H1 (cell line): ENCODE data around the gene CCDC185. TPM values are rescaled to one million over a fixed set of nuclear protein-coding genes. Genes with fewer than 3 reads are reported as not detected.

Experiments used
- CTCF ChIA-PET: fragments of 300-600 bp; sonication (Branson Sonifier 250); formaldehyde crosslinking; loops from one replicate; lab custom pipeline; 2021; ENCODE audit not compliant: partially characterized antibody; lab: Charles Lee
- POLR2A ChIA-PET: fragments of 300-600 bp; sonication (Branson Sonifier 250); formaldehyde crosslinking; loops from one replicate; lab custom pipeline; 2021; ENCODE audit warnings: inconsistent platforms; ENCODE audit not compliant: partially characterized antibody; lab: Charles Lee
- DNase-seq, 2 experiments: peaks; one replicate each; pipeline versions ENCODE4 v3.0.0 to v3.0.0-alpha.2; 2010 to 2022; ENCODE audit warnings: low spot score in 2 of 2, low read depth in 1 of 2, mixed read lengths in 1 of 2
- FAIRE-seq: peaks from 2 replicates; lab custom pipeline; 2011; peaks lifted over from hg19 to GRCh38; lab: Jason Lieb, UNC
- H2AFZ ChIP-seq: 2 replicates; pipeline ENCODE4 v1.8.1; 2012; ENCODE audit warnings: low read length, inconsistent platforms
- H2AK5ac ChIP-seq: 2 replicates; pipeline ENCODE4 v1.6.1; 2013; ENCODE audit warnings: low read depth, low read length
- H2BK120ac ChIP-seq: replicated peaks from 2 replicates; pipeline ENCODE3; 2013; ENCODE audit warnings: low read depth, low read length, inconsistent platforms
- H2BK12ac ChIP-seq: 2 replicates; pipeline ENCODE4 v1.6.1; 2013; ENCODE audit warnings: low read depth, low read length
- H2BK15ac ChIP-seq: 2 replicates; pipeline ENCODE4 v1.6.1; 2013; ENCODE audit warnings: low read length
- H2BK20ac ChIP-seq: 2 replicates; pipeline ENCODE4 v1.6.1; 2013; ENCODE audit warnings: low read length
- H2BK5ac ChIP-seq: 2 replicates; pipeline ENCODE4 v1.6.1; 2013; ENCODE audit warnings: low read depth, low read length
- H3K14ac ChIP-seq: 2 replicates; pipeline ENCODE4 v1.6.1; 2013; ENCODE audit warnings: inconsistent platforms; ENCODE audit not compliant: insufficient read length
- H3K18ac ChIP-seq: 2 replicates; pipeline ENCODE4 v1.6.1; 2013; ENCODE audit warnings: low read length; ENCODE audit errors: extremely low read depth
- H3K23ac ChIP-seq: 2 replicates; pipeline ENCODE4 v1.6.1; 2013; ENCODE audit warnings: inconsistent platforms; ENCODE audit not compliant: insufficient read length
- H3K23me2 ChIP-seq: 2 replicates; pipeline ENCODE4 v1.6.1; 2013; ENCODE audit warnings: low read depth, low read length
- H3K27ac ChIP-seq: 2 replicates; pipeline ENCODE4 v1.6.1; 2011; ENCODE audit warnings: low read depth, low read length, inconsistent platforms
- H3K27me3 ChIP-seq, 4 experiments: replicated peaks in 1 of 4; 1 replicate in 1 of 4; 2 replicates in 3 of 4; pipeline versions ENCODE4 v1.6.1 to v1.8.1; 2011 to 2013; ENCODE audit warnings: low read length in 3 of 4, mild to moderate bottlenecking in 3 of 4, inconsistent platforms in 2 of 4, mixed read lengths in 2 of 4, moderate library complexity in 1 of 4; ENCODE audit not compliant: control insufficient read depth in 3 of 4, insufficient read depth in 3 of 4; ENCODE audit errors: extremely low read depth in 1 of 4
- H3K36me3 ChIP-seq, 4 experiments: 2 replicates each; pipeline versions ENCODE4 v1.6.1 to v1.8.1; 2011 to 2013; ENCODE audit warnings: mild to moderate bottlenecking in 4 of 4, low read length in 3 of 4, moderate library complexity in 2 of 4, control low read depth in 1 of 4, inconsistent platforms in 1 of 4; ENCODE audit not compliant: insufficient read depth in 4 of 4, control insufficient read depth in 2 of 4
- H3K4ac ChIP-seq: replicated peaks from 2 replicates; pipeline ENCODE3; 2013; ENCODE audit warnings: low read length, low read depth, mixed read lengths, inconsistent platforms; ENCODE audit not compliant: insufficient read length
- H3K4me1 ChIP-seq, 4 experiments: replicated peaks in 1 of 4; 1 replicate in 1 of 4; 2 replicates in 3 of 4; pipeline versions ENCODE4 v1.6.1 to v1.8.1; 2011 to 2013; ENCODE audit warnings: low read length in 3 of 4, inconsistent platforms in 2 of 4, mixed read lengths in 1 of 4; ENCODE audit not compliant: insufficient read depth in 4 of 4, control insufficient read depth in 3 of 4
- H3K4me2 ChIP-seq, 2 experiments: 2 replicates each; pipeline versions ENCODE4 v1.6.1 to v1.8.1; 2011 to 2013; ENCODE audit warnings: low read depth in 2 of 2, low read length in 2 of 2, control low read depth in 1 of 2, inconsistent platforms in 1 of 2, mild to moderate bottlenecking in 1 of 2; ENCODE audit not compliant: insufficient read depth in 1 of 2
- H3K4me3 ChIP-seq, 4 experiments: fragments of 200-600, 300-600 bp in 1 of 4; sonication (generic), shearing (Covaris generic), sonication (Bioruptor Twin) in 1 of 4; 2 replicates each; pipeline versions ENCODE4 v1.5.1 to v1.8.1; 2011 to 2016; ENCODE audit warnings: low read length in 4 of 4, low read depth in 3 of 4, control low read depth in 2 of 4, inconsistent platforms in 2 of 4, mild to moderate bottlenecking in 2 of 4, mixed read lengths in 1 of 4, moderate library complexity in 1 of 4; ENCODE audit not compliant: insufficient read depth in 2 of 4; ENCODE audit errors: extremely low read depth in 1 of 4
- H3K56ac ChIP-seq: replicated peaks from 2 replicates; pipeline ENCODE3; 2013; ENCODE audit warnings: low read depth, mild to moderate bottlenecking, mixed read lengths, low read length, inconsistent platforms; ENCODE audit not compliant: insufficient read length
- H3K79me1 ChIP-seq: 2 replicates; pipeline ENCODE4 v1.6.1; 2013; ENCODE audit warnings: low read depth, low read length, control low read depth
- H3K79me2 ChIP-seq, 2 experiments: 2 replicates each; pipeline versions ENCODE4 v1.6.1 to v1.8.1; 2012 to 2013; ENCODE audit warnings: low read length in 2 of 2, mild to moderate bottlenecking in 2 of 2, inconsistent platforms in 1 of 2; ENCODE audit not compliant: insufficient read depth in 2 of 2, control insufficient read depth in 1 of 2
- H3K9ac ChIP-seq, 4 experiments: replicated peaks in 1 of 4; 1 replicate in 1 of 4; 2 replicates in 3 of 4; pipeline versions ENCODE4 v1.6.1 to v1.8.1; 2011 to 2013; ENCODE audit warnings: low read depth in 3 of 4, low read length in 3 of 4, control low read depth in 2 of 4, mild to moderate bottlenecking in 2 of 4, moderate library complexity in 2 of 4, inconsistent platforms in 1 of 4; ENCODE audit errors: extremely low read depth in 1 of 4
- H3K9me3 ChIP-seq, 2 experiments: 2 replicates each; pipeline versions ENCODE4 v1.6.1 to v1.8.1; 2012 to 2013; ENCODE audit warnings: mild to moderate bottlenecking in 2 of 2, moderate library complexity in 2 of 2, control low read depth in 1 of 2, inconsistent platforms in 1 of 2, low read depth in 1 of 2, low read length in 1 of 2, mixed read lengths in 1 of 2; ENCODE audit not compliant: insufficient read depth in 2 of 2
- H4K20me1 ChIP-seq, 2 experiments: replicated peaks in 1 of 2; 2 replicates each; pipeline versions ENCODE3 to v1.8.1; 2011 to 2013; ENCODE audit warnings: inconsistent platforms in 2 of 2, low read length in 2 of 2, mild to moderate bottlenecking in 1 of 2; ENCODE audit not compliant: insufficient read depth in 2 of 2, control insufficient read depth in 1 of 2
- H4K5ac ChIP-seq: 2 replicates; pipeline ENCODE4 v1.6.1; 2013; ENCODE audit warnings: low read length, low read depth, mixed read lengths, inconsistent platforms; ENCODE audit not compliant: insufficient read length
- H4K8ac ChIP-seq: 2 replicates; pipeline ENCODE4 v1.8.0; 2013; ENCODE audit warnings: mild to moderate bottlenecking, moderate library complexity, low read length, inconsistent platforms; ENCODE audit not compliant: insufficient read depth; ENCODE audit errors: extremely low read depth
- H4K91ac ChIP-seq: replicated peaks from 2 replicates; pipeline ENCODE3; 2013; ENCODE audit warnings: low read length, mixed read lengths, inconsistent platforms; ENCODE audit not compliant: insufficient read length
- BACH1 ChIP-seq: IDR thresholded peaks from 2 replicates; pipeline ENCODE4 v1.6.1; 2012; ENCODE audit warnings: low read length, improper control_type of control experiment
- MAX ChIP-seq: IDR thresholded peaks from 2 replicates; pipeline ENCODE4 v1.6.1; 2012; ENCODE audit warnings: inconsistent platforms
- NANOG ChIP-seq: IDR thresholded peaks from 2 replicates; pipeline ENCODE4 v1.6.1; 2011; ENCODE audit warnings: low read length, low read depth, mild to moderate bottlenecking, inconsistent platforms; ENCODE audit not compliant: insufficient read depth, poor library complexity, severe bottlenecking
- RNF2 ChIP-seq: fragments of 200-900, 300-1000 bp; sonication (generic); IDR thresholded peaks from 2 replicates; pipeline ENCODE4 v1.7.1; 2016; ENCODE audit warnings: borderline replicate concordance, low read depth, mild to moderate bottlenecking, antibody characterized with exemption, low read length; ENCODE audit not compliant: poor library complexity, severe bottlenecking; ENCODE audit errors: missing control alignments
- ZNF274 ChIP-seq: IDR thresholded peaks from 2 replicates; pipeline ENCODE4 v1.7.0; 2012; ENCODE audit warnings: low read length, borderline replicate concordance; ENCODE audit errors: extremely low read depth
- WGBS, 2 experiments: shearing (Covaris generic) in 1 of 2; methylation state at CpG; one replicate each; pipeline versions ENCODE4 v1.1.6 to v1.1.7; 2013 to 2015; ENCODE audit warnings: low lambda C conversion rate in 2 of 2, mixed read lengths in 2 of 2, inconsistent platforms in 1 of 2, low coverage in 1 of 2, missing lambda C conversion rate in 1 of 2; ENCODE audit not compliant: insufficient replicate concordance in 2 of 2, insufficient coverage in 1 of 2, insufficient read length in 1 of 2; ENCODE audit errors: extremely low coverage in 1 of 2, missing lambda C conversion rate in 1 of 2; 5-methylcytosine and 5-hydroxymethylcytosine counted together
- polyA plus RNA-seq, 7 experiments: library from polyadenylated mRNA; depleted of rRNA in 3 of 7; stranded (reverse) in 5 of 7; unstranded in 2 of 7; fragments of >200 nt in 5 of 7; fragments of 200-250 nt in 2 of 7; gene quantifications; 1 replicate in 5 of 7; 2 replicates in 1 of 7; 4 replicates in 1 of 7; pipeline versions ENCODE4 v1.2.1 to v1.2.3, GENCODE V29; 2011 to 2013; ENCODE audit warnings: missing spikeins in 2 of 7, mixed read lengths in 2 of 7
- total RNA-seq: library from RNA; stranded (reverse); fragmentation: NEBNext Ultra II Directional; extraction: Animal tissue kit (Norgen Biotek cat#: 25700); gene quantifications from 2 replicates; pipeline ENCODE4 v1.2.1, GENCODE V29; 2021

CCDC185 gene
- total and polyA plus RNA-seq, 2 of the 8 experiments (the other 6 are each of a cell fraction or from before 2014, with no cell fraction given): not detected

GRCh38 chr1:223405507-223405906 is 12.3 kb downstream of the CCDC185 start:
- no peak overlapping the region for H3K14ac ChIP-seq
- H3K27ac ChIP-seq: no peak overlapping the region
- TF ChIP-seq NANOG (no peak), ZNF274 (no peak), RNF2 (no peak), BACH1 (no peak), MAX (no peak)
- no peak overlapping the region for H4K91ac ChIP-seq
- FAIRE-seq (no peak), DNase-seq (no peak)
- H3K4ac ChIP-seq: no peak overlapping the region
- no peaks in the 10 kb centered on the region for H4K20me1 ChIP-seq
- no peak overlapping the region for H4K5ac ChIP-seq
- no peak overlapping the region for H2AK5ac ChIP-seq
- H3K79me2 ChIP-seq: no peaks in the 10 kb centered on the region
- no peaks in the 10 kb centered on the region for H3K9me3 ChIP-seq
- no peaks in the 10 kb centered on the region for H3K36me3 ChIP-seq
- no peak overlapping the region for H2BK20ac ChIP-seq
- no peaks in the 10 kb centered on the region for H3K23me2 ChIP-seq
- no peak overlapping the region for H2BK12ac ChIP-seq
- no peak overlapping the region for H2BK5ac ChIP-seq
- no peak overlapping the region for H2AFZ ChIP-seq
- no peak overlapping the region for H3K4me2 ChIP-seq
- H3K27me3 ChIP-seq: no peaks in the 10 kb centered on the region
- 91% methylated on average over 3 of the region's 3 CpGs; no CpG with 5 or more reads in 1 of the 2 experiments for WGBS, 2 experiments
- ChIA-PET POLR2A (no interaction called here), CTCF (interaction anchor here (0.8 kb wide), 1 partner anchor 278 kb away, joined by 3 read pairs; no protein-coding TSS in a partner anchor)
- H2BK120ac ChIP-seq: no peak overlapping the region
- no peak overlapping the region for H2BK15ac ChIP-seq
- no peak overlapping the region for H3K56ac ChIP-seq
- no peak overlapping the region for H3K23ac ChIP-seq
- no peak overlapping the region for H3K4me3 ChIP-seq
- H3K4me1 ChIP-seq: no peaks in the 10 kb centered on the region
- no peaks in the 10 kb centered on the region for H3K79me1 ChIP-seq
- no peak overlapping the region for H4K8ac ChIP-seq
- H3K18ac ChIP-seq: no peak overlapping the region
- H3K9ac ChIP-seq: no peak overlapping the region
